ENCODE measurements around the gene ANKRD63. TPM values are rescaled to one million over a fixed set of nuclear protein-coding genes. Genes with fewer than 3 reads are reported as not detected.

ANKRD63 gene
- total RNA-seq, 4 donors from 2014 or later = not detected

DNA sequence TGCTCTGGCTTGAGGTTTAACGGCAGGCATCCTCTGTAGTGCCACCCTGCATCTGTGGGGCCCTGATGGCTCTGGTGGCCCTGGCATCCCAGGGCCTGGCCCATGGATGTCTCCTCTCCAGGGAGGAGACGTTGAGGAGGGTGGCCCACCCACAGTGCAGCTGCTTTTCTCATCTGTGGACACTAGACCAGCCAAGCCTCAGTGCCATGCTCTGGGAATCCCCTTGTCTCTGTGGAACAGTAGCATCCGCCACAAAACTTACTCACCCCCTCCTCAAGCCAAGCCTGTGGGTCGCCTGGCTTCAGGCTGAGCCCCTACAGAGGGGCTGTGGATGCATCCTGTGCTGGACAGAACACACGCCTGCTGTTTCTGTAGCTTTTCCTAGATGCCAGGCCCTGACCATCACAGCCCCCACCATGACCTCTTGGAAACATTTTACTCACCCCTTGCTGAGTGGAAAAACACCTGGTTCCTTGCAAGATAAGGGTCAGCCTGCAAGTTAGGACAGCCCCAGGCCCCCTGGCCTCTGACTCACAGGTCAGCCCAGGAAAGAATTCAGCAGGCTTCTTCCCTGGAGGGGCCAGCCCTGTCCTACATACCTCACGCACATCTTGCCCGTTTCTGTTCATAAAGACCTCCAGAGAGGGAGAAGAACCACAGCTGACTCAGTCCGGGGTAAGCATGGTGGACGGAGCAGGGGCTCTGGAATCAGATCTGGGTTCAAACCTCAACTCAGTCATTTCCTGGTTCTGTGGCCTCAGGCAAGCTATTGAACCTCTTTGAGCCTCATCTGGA, 25.0 kb downstream of the ANKRD63 start:
- WGBS, 2 donors = 84 to 89% methylated on average over 9 of the region's 9 CpGs
- no peak for DNase-seq (ENCODE audit: low spot score in 2 of 2)
- TF ChIP-seq, protein P1, sequence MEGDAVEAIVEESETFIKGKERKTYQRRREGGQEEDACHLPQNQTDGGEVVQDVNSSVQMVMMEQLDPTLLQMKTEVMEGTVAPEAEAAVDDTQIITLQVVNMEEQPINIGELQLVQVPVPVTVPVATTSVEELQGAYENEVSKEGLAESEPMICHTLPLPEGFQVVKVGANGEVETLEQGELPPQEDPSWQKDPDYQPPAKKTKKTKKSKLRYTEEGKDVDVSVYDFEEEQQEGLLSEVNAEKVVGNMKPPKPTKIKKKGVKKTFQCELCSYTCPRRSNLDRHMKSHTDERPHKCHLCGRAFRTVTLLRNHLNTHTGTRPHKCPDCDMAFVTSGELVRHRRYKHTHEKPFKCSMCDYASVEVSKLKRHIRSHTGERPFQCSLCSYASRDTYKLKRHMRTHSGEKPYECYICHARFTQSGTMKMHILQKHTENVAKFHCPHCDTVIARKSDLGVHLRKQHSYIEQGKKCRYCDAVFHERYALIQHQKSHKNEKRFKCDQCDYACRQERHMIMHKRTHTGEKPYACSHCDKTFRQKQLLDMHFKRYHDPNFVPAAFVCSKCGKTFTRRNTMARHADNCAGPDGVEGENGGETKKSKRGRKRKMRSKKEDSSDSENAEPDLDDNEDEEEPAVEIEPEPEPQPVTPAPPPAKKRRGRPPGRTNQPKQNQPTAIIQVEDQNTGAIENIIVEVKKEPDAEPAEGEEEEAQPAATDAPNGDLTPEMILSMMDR (IDR thresholded peaks at IDR 0.05) = no peak
- no peak for TF ChIP-seq POLR2A (IDR thresholded peaks at IDR 0.05)
- intact Hi-C loops (cut with DNase I; ENCODE audit: low total_unique reads) = no loop called here
- no peak overlapping the region for H3K4me3 ChIP-seq (ENCODE audit: low read depth, poor library complexity, severe bottlenecking)

DNA sequence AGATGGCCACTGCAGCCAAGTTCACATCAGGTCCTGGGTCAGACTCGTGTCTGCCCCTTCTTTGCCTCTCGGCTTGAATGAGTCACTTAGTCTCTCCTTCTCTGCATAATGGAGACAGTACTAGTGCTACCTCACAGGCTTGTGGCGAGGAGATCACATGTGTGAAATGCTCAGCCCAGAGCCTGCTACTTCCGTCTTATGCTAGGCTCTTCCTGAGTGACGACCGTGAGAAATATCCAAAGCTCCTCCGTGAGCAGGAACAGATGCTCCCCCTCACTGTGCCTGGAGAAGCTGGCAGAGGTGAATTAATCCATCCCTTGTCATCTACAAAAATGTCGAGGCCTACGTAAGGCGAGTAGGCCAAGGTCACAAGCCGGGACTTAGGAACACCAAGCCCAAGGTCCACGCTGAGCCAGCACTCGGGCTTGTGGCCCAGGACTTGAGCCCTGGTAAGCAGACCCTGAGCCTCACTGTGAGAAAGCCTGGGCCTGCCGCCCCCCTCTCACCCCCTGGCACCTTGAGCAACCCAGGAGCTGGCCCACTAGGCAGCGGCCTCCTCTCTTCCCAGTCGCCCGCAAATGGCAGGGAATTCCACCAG, 26.1 kb downstream of the ANKRD63 start:
- no peak overlapping the region for H3K4me3 ChIP-seq (ENCODE audit: low read depth, poor library complexity, severe bottlenecking)
- intact Hi-C loops (cut with DNase I; ENCODE audit: low total_unique reads) = no loop called here
- WGBS, 2 donors = 87 to 90% methylated on average over 17 of the region's 17 CpGs
- no peak for DNase-seq (ENCODE audit: low spot score in 2 of 2)
- no peak for TF ChIP-seq POLR2A (IDR thresholded peaks at IDR 0.05)
- TF ChIP-seq, protein P1 (IDR thresholded peaks at IDR 0.05) = no peak

DNA sequence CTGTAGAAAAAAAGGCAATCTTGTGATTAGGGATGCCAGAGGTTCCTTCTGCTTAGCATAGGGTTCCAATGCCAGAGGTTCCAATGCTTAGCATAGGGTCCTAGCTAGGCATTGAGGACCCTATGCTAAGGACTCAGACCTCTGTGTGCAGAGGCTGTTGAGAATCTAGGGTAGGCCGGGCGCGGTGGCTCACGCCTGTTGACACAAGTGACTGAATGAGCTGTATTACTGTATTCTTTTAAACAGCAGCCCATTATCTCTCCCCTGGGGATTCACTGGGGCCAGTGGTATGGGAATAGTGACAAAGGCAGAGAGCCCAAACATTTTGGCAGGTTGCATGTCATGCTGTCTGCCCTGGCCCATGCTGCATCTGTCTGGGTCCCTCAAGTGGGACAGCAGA, 27.8 kb downstream of the ANKRD63 start:
- 81 to 90% methylated on average over 4 of the region's 4 CpGs for WGBS, 2 donors
- H3K4me3 ChIP-seq (ENCODE audit: low read depth, poor library complexity, severe bottlenecking) = no peak overlapping the region
- DNase-seq (ENCODE audit: low spot score in 2 of 2) = no peak
- intact Hi-C loops (cut with DNase I; ENCODE audit: low total_unique reads) = no loop called here
- TF ChIP-seq POLR2A (IDR thresholded peaks at IDR 0.05) = no peak
- TF ChIP-seq, protein P1 (IDR thresholded peaks at IDR 0.05) = no peak

DNA sequence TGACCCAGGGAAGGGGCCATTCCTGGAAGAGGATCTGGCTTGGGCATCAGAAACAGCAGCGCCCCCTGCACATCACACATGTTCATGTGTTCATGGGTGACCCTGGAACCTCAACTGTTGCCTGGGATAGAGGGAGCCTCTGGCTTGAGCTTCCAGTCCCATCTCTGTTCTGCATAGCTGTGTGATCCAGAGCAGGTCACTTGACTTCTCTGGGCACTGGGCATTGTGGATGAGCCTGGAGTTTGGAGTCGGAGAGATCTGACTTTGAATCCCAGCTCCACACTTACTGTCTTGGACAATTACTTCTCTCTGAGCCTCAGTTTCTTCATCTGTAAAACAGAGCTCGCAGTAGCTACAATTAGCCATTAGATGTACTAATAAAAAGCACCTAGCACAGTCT, 28.4 kb downstream of the ANKRD63 start:
- no peak for DNase-seq (ENCODE audit: low spot score in 2 of 2)
- TF ChIP-seq POLR2A (IDR thresholded peaks at IDR 0.05) = no peak
- TF ChIP-seq, protein P1 (IDR thresholded peaks at IDR 0.05) = no peak
- WGBS, 2 donors = 97 to 100% methylated on average over 2 to 3 of the region's 3 CpGs
- no peak overlapping the region for H3K4me3 ChIP-seq (ENCODE audit: low read depth, poor library complexity, severe bottlenecking)
- intact Hi-C loops (cut with DNase I; ENCODE audit: low total_unique reads) = no loop called here

DNA sequence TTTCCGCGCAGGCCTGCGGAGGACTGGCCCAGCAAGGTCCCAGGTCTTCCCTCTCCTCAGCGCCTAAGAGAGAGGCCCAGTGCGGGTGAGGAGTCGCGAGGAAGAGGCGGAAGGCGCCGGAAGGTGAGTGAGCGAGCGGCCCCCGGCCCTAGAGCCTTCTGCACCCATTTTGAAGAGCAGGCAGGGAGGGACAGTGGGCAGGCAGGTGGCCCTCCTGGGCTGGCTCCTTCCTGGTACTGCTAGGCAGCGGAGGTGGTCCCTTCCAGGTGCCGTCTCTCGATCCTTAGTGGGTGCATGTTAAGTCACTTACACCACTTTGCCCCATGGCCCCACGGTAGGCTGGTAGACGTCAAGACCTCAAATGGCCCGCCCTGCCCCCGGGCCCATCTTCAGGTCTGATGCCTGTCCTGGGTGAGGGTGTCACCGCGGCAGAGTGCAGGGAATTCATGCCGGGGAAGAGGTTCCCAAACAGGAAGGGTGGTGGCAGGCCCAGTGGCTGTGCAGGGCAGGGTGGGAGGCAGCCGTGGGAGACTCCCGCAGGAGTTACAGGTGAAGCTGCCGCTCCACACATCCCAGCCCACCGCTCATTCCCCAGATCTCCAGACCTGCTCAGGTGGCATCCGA, 29.6 kb downstream of the ANKRD63 start:
- peak overlapping the region; percentile 31 for H3K4me3 ChIP-seq (ENCODE audit: low read depth, poor library complexity, severe bottlenecking)
- WGBS, 2 donors = 36 to 43% methylated on average over 16 to 25 of the region's 28 CpGs
- intact Hi-C loops (cut with DNase I; ENCODE audit: low total_unique reads) = no loop called here
- TF ChIP-seq POLR2A (IDR thresholded peaks at IDR 0.05) = no peak
- TF ChIP-seq, protein P1 (IDR thresholded peaks at IDR 0.05) = no peak
- DNase-seq (ENCODE audit: low spot score in 2 of 2) = no peak

Data from lower leg skin (tissue), 4 donors.